GM18505 (cell line): ENCODE results near the gene UBASH3B.

Source experiments
- ATAC-seq: cut with Tn5 transposase; IDR thresholded peaks from one replicate; pipeline ENCODE4 v1.9.1; 2021; ENCODE audit not compliant: unreplicated experiment
- POLR2A ChIP-seq: IDR thresholded peaks from 4 replicates; pipeline ENCODE4 v1.6.1; 2011; ENCODE audit warnings: borderline replicate concordance; ENCODE audit not compliant: insufficient read depth, insufficient read length; ENCODE audit errors: extremely low read depth

UBASH3B gene

DNA sequence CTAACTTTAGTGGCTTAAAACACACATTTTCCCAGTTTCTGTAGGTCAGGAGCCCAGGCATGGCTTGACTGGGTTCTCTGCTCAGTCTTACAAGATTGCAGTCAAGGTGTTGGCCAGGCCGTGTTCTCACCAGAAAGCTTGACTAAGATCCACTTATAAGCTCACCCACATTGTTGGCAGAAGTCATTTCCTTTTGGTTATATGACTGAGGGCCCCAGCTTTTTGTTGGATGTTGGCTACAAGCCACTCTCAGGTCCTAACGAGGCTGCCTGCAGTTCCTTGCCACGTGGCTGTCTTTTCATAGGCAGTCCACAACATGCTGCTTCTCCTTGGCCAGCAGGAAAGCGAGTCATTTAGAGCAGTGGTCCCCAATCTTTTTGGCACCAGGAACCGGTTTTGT is 103.5 kb downstream of the UBASH3B start:
- no peak for ATAC-seq
- no peak for TF ChIP-seq POLR2A

DNA sequence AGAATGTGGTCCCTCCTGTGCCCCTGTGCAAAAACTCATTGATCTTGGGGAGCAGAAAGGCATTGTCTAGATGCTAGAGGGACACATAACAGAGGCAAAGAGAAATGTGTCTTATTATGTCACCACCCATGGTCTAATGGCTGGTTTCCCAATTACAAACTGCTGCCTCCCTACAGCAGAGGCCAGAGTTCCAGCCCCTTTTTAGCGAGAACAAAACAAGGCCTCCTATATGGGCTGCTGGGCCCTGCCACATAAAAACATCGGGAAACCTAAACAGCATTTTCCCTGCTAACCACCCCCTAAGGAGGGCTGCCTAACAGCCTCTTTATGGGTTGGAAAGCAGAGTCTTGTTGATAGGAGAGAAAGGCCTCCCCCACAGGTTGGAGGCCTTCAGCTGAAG is 107.6 kb downstream of the UBASH3B start:
- ATAC-seq = no peak
- no peak for TF ChIP-seq POLR2A

DNA sequence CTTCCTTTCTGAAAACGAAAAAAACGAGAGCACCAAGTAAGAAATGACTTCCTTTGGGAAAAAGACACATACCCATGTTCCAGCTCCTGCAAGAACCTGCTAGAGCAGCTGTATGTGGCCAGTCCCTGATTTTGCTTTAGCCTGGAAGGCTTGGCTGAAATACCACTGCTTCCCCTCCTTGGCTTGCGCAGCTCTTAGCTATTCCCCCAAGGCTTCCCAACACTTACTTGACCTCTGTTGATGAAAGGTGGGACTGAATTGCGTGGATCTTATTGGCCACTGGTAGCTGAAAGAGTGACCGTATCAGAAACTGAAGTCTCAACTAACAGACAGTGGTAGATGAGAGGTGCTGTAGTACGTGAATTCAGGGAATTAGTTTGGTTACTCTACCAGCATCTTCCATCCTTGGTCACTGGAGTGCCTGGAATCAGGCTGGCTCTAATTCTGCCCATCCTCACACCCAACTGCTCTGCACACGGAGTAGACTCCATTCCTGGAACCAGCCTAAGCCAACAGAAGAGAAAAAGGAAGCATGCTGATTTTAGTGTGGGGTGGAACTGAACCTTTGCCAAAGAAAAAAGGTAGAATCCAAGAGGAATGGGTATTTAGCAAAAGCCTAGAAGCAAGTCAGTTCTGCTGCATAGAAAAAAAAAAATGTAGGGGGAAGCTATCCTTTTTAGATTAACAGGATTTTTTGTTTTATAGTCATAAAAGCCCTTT is 109.0 kb downstream of the UBASH3B start:
- ATAC-seq = no peak
- no peak for TF ChIP-seq POLR2A

DNA sequence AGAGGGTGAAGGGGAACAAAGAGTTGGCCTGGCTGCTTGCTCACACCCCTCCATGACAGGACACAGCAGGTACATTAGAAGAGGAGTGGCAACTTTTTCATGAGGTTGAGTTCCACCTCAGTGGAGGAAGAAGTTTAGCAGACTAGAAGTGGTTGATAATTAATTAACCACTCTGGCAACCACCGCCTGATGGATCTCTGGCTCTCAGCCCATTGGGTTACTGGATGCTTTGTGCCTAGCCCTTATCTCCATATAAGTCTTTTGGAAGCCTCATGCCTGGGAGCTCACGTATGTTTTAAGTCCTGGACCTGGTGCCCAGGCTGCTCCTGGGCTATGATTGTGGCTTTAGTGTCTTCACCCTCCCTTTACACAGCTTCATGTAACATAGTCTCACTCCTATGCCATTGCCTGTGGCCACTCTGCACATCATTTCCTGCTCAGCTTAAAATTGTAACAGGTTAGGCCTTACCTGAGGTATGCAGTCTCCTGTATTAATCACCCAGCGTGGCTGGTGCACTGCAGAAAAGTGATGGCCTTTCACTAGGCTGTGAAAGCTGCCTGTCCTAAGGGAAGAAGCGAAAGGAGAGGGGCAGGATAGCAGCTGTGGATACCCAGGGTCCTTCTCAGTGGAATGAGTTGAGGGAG is 110.1 kb downstream of the UBASH3B start:
- no peak for TF ChIP-seq POLR2A
- no peak for ATAC-seq

DNA sequence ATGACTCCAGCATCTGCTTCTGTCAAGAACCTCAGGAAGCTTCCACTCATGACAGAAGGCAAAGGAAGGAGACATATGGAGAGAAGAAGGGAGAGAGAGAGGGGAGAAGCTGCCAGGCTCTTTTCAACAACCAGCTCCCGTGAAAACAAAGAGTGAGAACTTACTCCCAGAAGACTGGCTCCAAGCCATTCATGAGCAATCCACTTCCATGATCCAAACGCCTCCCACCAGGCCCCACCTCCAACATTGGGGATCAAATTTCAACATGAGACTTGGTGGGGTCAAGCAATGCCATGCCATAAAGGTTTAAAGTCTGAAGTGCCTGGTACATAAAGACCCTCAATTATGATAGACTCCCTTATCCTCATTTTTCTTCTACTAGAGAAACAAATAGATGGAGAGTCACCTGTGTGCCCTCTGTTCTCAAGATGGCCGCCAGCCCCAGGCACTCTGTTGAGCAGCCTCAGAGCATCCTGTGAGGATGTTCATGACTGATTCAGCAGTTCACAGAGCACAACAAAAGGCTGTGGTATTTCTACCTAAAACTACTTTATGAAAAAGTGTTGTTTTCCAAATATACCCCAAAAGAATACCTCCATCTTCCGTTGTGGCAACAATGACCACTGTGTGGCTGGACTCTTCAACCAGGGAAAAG is 113.7 kb downstream of the UBASH3B start:
- ATAC-seq = no peak
- TF ChIP-seq POLR2A = no peak

DNA sequence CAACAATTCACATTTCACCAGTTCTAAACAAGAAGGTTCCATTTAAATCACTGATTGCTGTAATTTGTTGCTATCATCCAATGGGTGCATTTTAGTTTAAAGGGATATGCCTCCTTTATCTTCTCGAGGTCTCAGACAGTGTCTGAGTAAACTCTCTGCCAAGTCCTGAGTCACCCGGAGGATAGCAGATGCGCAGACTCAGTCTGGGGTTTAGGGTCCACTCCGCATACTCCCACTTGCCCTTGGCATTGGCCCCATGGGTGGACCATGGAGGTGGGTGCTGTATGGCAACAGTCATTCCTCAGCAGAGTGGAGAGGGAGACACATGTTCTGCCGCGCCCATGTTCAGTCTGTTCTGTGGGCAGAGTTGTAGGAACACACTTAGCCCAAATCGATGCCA is 117.4 kb downstream of the UBASH3B start:
- no peak for ATAC-seq
- no peak for TF ChIP-seq POLR2A

DNA sequence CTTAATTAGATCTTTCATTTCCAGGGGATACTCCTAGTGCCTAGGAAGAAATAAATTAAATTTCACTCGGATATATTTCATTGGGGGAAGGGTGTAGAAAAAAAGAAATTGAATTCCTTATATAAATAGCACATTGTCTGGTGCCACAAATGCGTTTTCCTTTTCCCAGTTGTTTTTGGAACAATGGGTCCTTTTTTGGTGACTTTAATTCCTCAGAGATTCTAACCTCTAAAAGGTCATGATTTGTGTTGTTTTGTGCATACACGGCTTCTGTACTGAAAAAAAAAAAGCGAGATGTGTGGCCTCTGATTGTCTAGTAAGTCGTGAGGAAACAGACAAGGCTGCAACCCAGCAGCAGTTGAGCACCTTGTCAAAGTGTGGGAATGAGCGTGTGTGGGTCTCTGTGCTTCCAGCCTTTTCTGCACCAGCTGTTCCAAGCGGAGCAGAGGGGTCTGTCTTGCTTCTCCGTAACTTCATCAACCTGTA is 118.3 kb downstream of the UBASH3B start:
- no peak for ATAC-seq
- no peak for TF ChIP-seq POLR2A

DNA sequence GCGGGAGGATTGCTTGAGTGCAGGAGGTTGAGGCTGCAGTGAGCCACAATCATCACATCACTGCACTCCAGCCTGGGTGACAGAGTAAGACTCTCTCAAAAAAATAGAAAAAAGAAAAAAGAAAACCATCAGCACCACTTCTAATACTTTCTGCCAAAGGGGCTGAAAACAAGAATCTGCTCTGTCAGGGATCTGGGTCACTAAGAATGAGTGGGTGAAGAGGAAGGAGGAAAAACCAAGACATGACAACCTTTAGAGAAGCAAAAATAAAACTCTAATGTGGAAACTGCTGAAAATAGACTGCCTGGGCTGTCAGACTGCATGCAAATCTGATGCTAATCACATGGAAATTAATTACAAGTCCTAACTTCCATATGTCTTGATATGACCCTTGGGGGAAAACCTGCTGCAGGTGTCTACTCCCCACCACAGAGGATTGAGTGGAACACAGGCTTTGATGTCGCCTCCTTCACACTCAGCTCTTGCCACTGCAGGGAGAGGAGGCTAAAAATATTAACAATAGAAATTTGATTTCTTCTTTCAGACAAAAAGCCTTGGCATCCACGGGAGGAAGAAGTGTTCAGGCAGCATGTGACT is 120.3 kb downstream of the UBASH3B start:
- TF ChIP-seq POLR2A = no peak
- no peak for ATAC-seq

DNA sequence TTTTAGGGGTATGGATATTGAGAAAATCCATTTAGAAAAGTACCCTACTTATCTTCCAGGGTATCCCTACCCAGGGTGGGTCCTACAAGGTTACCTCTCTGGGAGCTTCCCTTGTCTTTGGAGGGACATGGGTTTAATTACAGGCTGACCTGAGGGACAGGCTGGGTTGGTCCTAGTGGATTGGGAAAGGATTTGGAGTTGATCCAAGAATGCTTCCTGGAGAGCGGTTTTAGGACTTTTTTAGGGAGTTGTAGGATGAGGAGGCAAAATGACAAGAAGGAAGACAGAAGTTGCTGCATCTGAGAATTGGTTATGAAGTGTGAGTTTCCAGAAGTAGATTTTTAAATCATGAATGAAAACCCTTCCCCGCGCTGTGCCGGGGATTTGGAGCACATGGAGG is 121.0 kb downstream of the UBASH3B start:
- no peak for ATAC-seq
- TF ChIP-seq POLR2A = no peak

DNA sequence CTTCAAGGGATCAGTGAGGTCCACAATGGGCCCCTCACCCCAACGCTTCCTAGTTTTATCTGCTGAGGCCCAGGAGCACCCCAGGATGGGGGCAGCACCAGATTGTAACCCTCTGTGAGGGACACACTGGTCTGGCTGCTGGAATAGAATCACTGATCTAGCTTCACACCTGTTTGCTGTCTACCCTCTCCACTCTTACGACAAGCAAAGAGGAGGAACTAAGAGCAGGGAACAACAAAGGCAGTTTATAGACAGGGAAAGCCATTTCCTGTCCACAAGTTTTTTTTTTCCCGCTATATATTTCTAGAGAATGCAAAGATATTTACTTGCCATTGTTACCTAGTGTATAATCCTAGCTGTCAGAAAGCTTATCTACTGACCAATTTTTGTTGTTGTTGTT is 121.8 kb downstream of the UBASH3B start:
- no peak for TF ChIP-seq POLR2A
- no peak for ATAC-seq

DNA sequence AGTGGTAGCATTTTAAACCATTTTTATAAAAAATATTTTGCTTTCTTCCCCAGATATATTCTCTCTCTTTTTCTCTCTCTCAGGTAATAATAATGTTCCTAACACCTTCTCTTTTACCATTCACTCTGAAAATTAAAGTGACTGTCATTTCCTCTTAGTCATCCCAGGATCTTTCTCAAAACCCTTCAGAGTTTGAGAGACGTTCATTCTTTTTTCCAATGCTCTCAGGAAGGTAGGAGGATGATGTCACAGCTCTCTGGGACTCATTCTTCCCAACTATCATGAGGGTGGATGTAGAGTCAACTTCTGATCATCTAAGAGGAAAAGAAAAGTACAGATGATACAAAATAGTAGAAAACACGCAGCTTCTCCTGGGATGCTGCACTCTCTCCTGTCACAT is 122.6 kb downstream of the UBASH3B start:
- ATAC-seq = no peak
- no peak for TF ChIP-seq POLR2A

DNA sequence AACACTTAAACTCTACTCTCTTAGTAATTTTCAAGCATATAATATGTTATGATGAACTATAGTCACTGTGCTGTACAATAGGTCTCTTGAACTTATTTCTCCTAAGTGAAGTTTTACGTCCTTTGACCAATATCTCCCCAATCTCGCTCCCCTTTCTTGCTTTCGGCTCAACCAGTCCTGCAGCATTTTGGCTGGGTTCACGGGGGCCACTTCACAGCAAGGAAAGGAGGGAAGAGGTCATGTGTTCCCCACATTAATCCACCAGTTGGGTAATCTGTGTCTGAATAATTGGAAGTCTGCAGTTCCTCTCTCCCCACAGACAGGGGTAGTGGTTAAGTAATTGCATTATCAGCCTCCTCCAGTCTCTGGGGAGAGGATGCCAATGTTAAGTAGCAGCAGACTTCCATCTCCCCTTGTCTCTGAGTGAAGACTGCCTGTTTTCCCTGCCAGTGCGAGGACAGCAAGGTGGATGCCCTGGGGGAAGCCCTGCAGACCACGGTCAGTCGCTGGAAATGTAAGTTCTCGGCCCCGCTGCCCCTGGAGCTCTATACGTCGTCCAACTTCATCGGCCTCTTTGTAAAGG is 123.6 kb downstream of the UBASH3B start:
- no peak for TF ChIP-seq POLR2A
- no peak for ATAC-seq

DNA sequence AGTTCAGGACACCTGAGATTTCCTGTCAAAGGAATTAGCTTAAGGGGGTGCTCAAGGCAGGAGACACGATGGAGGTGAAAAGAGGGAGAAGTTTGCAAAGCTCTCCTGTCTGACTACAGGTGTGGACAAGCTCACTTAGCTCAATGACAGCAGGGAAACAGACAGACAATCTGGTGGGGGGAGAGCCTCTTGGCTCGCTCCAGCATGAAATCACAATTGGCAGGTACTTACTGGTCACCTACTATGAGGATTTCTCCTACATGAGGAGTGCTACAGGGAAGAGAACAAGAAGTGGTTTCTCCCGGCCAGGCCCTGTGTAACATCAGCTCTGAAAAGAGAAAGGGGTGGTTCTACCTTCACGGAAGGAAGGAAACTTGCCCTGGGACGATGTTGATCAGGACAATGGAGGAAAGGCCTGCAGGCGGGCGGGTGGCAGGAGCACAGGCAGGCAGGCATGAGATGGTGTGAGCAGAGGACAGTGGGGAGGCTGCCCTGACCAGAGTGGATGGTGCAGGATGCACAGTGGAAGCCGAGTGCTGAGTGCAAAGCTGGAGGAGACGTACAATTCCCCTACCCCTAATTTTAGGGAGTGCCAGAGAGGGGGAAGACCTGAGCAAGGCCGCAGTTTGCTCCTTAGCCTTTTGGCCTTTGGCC is 124.9 kb downstream of the UBASH3B start:
- TF ChIP-seq POLR2A = no peak
- no peak for ATAC-seq
